Activated T-helper 1 cell treated with anti-CD3 and anti-CD28 coated beads, Interleukin-2, amount 50 U/mL, for 16 hours (primary cell): ENCODE measurements around the gene TRIP12.
A peak's percentile ranks its signal among the peaks of the same experiment; 100 is the strongest.
"Not testable (repeated sequence)": the region's sequence is repeated elsewhere in the genome, so short reads cannot be mapped to it uniquely, and the experiment has no call there.

Experiments
- DNase-seq, 2 donors: peaks; one replicate each; pipeline ENCODE4 v3.0.0-alpha.2; 2020; ENCODE audit warnings: low read depth in 1 of 2, low spot score in 1 of 2

The TRIP12 gene

GRCh38 chr2:229879191-229879950 lies 42.4 kb downstream of the TRIP12 start:
- no peak for DNase-seq

DNA sequence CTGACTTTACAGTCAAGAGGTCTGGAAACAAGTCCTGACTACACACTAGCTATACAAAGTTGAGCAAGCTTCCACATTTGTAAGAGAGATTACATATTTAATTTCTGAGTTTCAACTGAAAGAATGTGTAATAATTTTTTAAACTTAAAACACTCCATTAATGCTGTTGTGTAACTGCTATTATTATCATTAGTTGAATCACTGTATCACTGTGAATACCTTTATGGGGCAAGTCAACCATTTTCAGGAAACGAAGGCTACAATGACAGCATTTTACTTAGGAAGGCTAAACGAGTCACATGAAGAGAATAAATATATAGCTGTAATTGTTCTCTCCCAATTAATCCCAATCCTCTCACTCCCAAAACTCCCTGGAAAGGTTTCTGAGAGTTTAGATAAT lies 46.3 kb downstream of the TRIP12 start:
- DNase-seq = no peak

DNA sequence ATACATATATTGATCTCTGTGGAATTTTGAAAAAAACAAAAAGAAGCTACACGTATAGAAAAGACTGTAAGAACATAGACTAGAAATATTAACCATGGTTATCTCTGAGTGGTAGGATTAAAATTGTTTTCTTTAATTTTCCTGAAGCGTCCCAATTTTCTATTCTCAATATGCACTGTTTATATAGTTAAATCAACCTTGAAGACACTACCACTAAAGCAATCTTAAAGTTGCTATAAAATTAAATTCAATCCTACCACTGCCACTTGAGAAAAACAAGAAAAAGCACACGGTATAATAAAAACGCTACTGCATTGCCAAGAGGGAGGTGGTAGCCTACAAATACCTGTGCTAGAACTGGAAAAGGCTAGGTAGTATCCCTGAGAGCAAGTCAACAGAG lies 47.2 kb downstream of the TRIP12 start:
- DNase-seq = no peak

- DNase-seq = no peak
These were observed 48.7 kb downstream of the TRIP12 start for GRCh38 chr2:229873123-229873581.

GRCh38 chr2:229870903-229871656 lies 50.7 kb downstream of the TRIP12 start:
- DNase-seq = no peak

- DNase-seq = no peak
These were observed 52.6 kb downstream of the TRIP12 start for GRCh38 chr2:229869226-229869625.

DNA sequence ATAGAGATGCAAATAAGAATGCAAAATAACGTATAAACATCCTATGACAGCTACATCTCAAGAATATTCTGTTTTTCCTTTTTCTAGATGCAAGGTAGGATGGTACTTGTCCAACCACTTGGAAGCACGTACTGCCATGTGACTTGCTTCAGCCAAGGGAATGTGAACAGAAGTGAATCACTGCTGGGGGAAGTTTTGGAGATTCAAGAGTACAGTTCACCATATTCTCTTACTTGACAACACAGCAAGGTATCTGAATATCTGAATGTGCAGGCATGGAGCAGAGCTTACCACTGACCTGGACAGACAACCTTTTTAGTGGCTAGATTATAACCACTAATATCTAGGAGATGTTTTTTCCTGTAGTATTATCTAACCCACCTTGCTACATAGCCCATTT lies 53.0 kb downstream of the TRIP12 start:
- DNase-seq = no peak

- DNase-seq = no peak
These were observed 56.8 kb downstream of the TRIP12 start for GRCh38 chr2:229865033-229865432.

DNA sequence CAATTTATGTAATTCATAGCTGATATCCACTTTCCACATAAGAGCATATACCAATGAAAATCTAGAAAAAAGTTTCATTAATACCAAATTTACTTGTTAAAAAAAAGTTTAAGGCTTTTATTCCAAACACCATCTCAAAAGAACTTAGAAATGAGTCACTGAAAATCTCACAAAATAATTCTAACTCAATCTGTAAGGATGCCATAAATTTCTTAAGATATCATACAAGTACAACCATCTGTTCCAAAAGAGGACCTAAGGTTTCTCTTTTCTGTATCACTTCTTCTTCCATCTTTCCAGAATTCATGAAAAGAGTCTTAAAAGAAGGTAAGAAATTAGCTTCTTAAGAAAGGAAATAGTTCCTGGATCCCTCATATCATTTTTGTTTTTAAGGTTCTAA lies 60.4 kb downstream of the TRIP12 start:
- no peak for DNase-seq

GRCh38 chr2:229860334-229860733 lies 61.5 kb downstream of the TRIP12 start:
- DNase-seq = no peak

GRCh38 chr2:229858351-229858750 lies 63.5 kb downstream of the TRIP12 start:
- no peak for DNase-seq

- no peak for DNase-seq
These were observed 64.2 kb downstream of the TRIP12 start for GRCh38 chr2:229857634-229858033.

DNA sequence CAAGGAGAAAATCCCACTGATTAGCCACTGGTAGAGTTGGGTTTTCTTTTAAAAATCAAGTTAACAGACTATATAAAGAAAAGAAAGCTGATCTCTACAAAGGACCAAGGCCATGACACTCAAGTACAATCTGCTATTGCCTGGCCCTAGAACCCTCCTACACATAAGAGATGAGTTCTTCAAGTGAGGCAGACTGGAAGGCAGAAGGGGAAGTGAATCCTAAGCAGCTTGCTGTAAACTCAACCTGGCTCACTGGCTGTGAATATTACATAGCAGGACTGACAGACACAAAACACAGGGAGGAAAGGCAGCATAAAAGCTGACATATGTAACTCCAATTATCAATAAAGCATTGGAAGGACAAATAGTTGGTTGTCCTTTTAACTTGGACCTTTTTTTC lies 65.4 kb downstream of the TRIP12 start:
- DNase-seq = no peak

DNA sequence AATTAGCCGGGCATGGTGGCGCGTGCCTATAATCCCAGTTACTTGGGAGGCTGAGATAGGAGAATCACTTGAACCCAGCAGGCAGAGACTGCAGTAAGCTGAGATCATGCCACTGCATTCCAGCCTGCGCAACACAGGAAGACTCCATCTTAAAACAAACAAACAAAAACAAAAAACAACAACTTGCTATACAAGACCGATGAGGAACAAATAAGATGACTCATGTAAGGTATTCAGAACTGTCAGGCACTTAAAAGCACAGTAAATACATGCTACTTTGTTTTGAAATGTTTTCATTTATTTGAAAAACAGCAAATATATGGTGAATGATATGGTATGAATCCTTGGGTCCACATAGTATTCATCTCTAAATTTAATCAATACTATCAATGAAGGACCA lies 66.7 kb downstream of the TRIP12 start:
- no peak for DNase-seq

- peak; percentile 17 to 19 for DNase-seq
These were observed 69.2 kb downstream of the TRIP12 start for GRCh38 chr2:229852565-229852964.

DNA sequence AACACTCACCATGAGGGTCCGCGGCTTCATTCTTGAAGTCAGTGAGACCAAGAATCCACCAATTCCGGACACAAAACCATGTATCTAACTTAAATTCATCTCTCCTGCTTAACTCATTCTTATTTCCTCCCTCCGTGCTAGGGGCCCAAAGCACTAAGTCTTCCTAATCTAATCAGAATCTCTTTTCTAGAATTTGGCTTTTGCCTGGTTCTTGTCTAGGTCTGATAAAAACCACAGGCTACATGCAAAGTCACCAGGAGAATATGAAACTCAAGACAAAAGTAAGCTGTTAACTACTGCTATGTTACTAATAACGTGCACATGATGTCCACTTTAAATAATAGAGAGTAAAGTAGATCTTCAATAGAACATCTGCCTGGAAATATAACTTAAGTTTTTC lies 69.9 kb downstream of the TRIP12 start:
- DNase-seq = no peak

GRCh38 chr2:229850355-229851275 lies 71.2 kb downstream of the TRIP12 start:
- DNase-seq = not testable (repeated sequence)

GRCh38 chr2:229849073-229849472 lies 72.7 kb downstream of the TRIP12 start:
- DNase-seq = no peak

DNA sequence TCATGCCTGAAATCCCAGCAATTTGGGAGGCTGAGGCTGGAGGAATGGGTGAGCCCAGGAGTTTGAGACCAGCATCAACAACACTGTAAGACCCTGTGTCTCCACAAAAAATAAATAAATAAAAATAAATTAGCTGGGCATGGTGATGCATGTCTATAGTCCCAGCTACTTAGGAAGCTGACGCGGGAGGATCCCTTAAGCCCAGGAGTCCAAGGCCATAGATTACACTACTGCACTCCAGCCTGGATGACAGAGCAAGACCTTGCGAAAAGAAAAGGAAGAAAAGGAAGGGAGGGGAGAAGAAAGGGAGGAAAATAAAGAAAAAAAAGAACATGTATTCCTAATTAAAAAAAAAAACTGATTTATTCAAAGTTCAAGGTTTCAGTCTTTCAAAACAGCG lies 78.2 kb downstream of the TRIP12 start:
- no peak for DNase-seq

DNA sequence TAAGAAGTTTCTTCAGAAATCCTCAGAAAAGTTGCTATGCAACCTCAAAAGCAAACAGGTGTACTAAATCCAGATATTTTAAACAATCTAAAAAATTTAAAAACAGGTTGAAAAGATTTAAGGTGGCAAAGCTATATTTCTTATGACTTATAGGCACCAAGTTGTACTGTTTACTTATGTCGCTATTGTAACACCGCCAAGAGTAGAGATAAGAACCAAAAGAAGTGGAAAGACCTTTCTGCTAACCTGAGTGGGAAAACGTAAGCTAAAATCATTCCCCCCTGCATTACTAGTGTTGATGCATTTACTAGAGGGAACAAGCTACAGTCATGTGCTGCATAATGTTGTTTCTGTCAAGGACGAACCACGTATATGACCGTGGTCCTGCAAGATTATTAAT lies 83.1 kb downstream of the TRIP12 start:
- DNase-seq = no peak

GRCh38 chr2:229836847-229837246 lies 85.0 kb downstream of the TRIP12 start:
- DNase-seq = no peak
